GM19351 (cell line): ENCODE measurements around the gene IRF2BP2.

Experiments used
- ATAC-seq: cut with Tn5 transposase; IDR thresholded peaks from one replicate; pipeline ENCODE4 v1.9.1; 2021; ENCODE audit warnings: mild to moderate bottlenecking, moderate library complexity; ENCODE audit not compliant: unreplicated experiment

IRF2BP2 gene

GRCh38 chr1:234610061-234610665 lies at the start of gene IRF2BP2:
IRF2BP2 (minus strand) TSS chr1:234610178; CDS start chr1:234609494, 684 bp downstream.
- ATAC-seq = peak; percentile 9

GRCh38 chr1:234659538-234659937 lies 49.6 kb upstream of the IRF2BP2 start:
- no peak for ATAC-seq

GRCh38 chr1:234658138-234658537 lies 48.2 kb upstream of the IRF2BP2 start:
- ATAC-seq = no peak

GRCh38 chr1:234656944-234657654 lies 47.1 kb upstream of the IRF2BP2 start:
- no peak for ATAC-seq

- no peak for ATAC-seq
These were observed 46.3 kb upstream of the IRF2BP2 start for GRCh38 chr1:234656070-234656895.

- no peak for ATAC-seq
These were observed 45.5 kb upstream of the IRF2BP2 start for GRCh38 chr1:234655328-234656069.

- ATAC-seq = no peak
These were observed 44.2 kb upstream of the IRF2BP2 start for GRCh38 chr1:234654002-234654733.

GRCh38 chr1:234649432-234650081 lies 39.6 kb upstream of the IRF2BP2 start:
- ATAC-seq = no peak

- no peak for ATAC-seq
These were observed 37.8 kb upstream of the IRF2BP2 start for GRCh38 chr1:234647758-234648157.

GRCh38 chr1:234647245-234647644 lies 37.3 kb upstream of the IRF2BP2 start:
- no peak for ATAC-seq

GRCh38 chr1:234645964-234646363 lies 36.0 kb upstream of the IRF2BP2 start:
- no peak for ATAC-seq

- no peak for ATAC-seq
These were observed 35.5 kb upstream of the IRF2BP2 start for GRCh38 chr1:234645474-234645953.

- no peak for ATAC-seq
These were observed 35.0 kb upstream of the IRF2BP2 start for GRCh38 chr1:234644928-234645327.

GRCh38 chr1:234643850-234644134 lies 33.8 kb upstream of the IRF2BP2 start:
- ATAC-seq = no peak

GRCh38 chr1:234643111-234643849 lies 33.3 kb upstream of the IRF2BP2 start:
- no peak for ATAC-seq

- no peak for ATAC-seq
These were observed 32.5 kb upstream of the IRF2BP2 start for GRCh38 chr1:234642428-234642827.

- no peak for ATAC-seq
These were observed 30.0 kb upstream of the IRF2BP2 start for GRCh38 chr1:234639961-234640360.

- ATAC-seq = no peak
These were observed 29.1 kb upstream of the IRF2BP2 start for GRCh38 chr1:234638832-234639799.
